ENCODE results near the gene MASTL.

DNA sequence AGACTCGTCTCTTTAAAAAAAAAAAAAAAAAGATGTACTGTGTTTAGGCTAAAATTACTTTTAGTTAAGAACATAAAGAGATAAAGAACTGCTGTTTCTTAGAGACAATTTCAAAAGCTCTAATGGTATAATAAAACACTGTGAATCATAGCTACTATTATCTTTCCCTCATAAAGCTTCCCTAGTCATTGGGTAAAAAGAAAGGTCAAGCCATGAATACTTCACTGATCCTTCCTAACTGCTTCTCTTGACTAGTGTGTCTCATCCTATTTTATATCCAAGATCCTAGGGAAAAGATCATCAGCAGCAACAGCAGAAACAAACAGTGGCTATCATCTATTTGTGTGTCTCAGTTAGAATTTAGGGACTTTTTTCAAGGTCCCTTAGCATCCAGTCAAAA is 11.5 kb upstream of the MASTL start:
- TF ChIP-seq CTCF (IDR thresholded peaks at IDR 0.05) (no peak), POLR2A (IDR thresholded peaks at IDR 0.05) (no peak)

All from adrenal gland (tissue), 5 donors.